Fibroblast of gingiva (primary cell): ENCODE results near the gene HBG2.
A peak's percentile ranks its signal among the peaks of the same experiment; 100 is the strongest.

ENCODE experiments used
- DNase-seq: peaks from one replicate; pipeline ENCODE4 v3.0.0-alpha.2; 2011; ENCODE audit warnings: low read depth

HBG2 gene

DNA sequence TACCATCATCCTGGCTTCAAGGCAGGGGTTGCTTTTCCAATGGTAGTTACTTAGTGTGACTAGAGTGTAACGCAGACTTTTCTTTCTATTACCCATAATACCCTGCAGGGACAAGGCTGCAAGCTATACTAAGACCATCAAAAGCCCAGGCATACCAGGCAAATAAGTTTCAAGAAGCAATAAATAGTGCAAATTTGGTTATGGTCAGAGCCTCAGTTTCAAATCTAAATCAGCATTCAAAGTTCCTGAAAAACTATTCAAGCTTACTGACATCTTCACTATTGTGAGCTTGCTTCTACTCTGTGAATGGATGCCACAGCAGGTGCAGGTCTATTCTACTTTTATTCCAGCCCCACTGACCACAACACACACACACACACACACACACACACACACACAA, 25.2 kb downstream of the HBG2 start:
- DNase-seq: no peak

DNA sequence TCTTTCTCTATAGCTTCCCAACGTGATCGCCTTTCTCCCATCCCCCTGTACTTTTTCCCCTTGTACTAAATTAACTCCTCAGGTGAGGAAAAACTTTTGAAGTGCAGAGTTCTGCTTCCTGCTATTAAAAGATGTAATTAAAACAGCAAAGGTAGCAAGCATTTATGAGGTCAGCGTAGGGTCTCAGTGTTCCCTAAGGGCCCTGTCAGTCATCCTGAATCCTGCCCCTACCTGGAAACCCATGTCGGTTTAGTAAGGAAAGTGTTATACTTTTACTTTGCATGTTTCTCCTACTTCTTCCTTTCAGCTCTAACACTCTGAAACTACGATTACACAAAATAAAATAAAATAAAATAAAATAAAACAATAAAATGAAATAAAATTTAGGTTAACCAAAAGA, 26.5 kb downstream of the HBG2 start:
- DNase-seq: no peak

DNA sequence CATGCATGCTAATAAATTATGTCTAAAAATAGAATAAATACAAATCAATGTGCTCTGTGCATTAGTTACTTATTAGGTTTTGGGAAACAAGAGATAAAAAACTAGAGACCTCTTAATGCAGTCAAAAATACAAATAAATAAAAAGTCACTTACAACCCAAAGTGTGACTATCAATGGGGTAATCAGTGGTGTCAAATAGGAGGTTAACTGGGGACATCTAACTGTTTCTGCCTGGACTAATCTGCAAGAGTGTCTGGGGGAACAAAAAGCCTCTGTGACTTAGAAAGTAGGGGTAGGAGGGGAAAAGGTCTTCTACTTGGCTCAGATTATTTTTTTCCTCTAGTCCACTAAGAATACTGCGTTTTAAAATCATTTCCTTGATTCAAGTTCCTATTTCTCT, 26.9 kb downstream of the HBG2 start:
- no peak for DNase-seq

DNA sequence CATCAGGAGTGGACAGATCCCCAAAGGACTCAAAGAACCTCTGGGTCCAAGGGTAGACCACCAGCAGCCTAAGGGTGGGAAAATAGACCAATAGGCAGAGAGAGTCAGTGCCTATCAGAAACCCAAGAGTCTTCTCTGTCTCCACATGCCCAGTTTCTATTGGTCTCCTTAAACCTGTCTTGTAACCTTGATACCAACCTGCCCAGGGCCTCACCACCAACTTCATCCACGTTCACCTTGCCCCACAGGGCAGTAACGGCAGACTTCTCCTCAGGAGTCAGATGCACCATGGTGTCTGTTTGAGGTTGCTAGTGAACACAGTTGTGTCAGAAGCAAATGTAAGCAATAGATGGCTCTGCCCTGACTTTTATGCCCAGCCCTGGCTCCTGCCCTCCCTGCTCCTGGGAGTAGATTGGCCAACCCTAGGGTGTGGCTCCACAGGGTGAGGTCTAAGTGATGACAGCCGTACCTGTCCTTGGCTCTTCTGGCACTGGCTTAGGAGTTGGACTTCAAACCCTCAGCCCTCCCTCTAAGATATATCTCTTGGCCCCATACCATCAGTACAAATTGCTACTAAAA, 27.8 kb downstream of the HBG2 start, which contains the start of gene HBB:
Gene HBB, minus strand, starts transcription at position 340 of the 579 bp plus-strand sequence. Its CDS starts 50 bp downstream, at position 290.
- DNase-seq: no peak

DNA sequence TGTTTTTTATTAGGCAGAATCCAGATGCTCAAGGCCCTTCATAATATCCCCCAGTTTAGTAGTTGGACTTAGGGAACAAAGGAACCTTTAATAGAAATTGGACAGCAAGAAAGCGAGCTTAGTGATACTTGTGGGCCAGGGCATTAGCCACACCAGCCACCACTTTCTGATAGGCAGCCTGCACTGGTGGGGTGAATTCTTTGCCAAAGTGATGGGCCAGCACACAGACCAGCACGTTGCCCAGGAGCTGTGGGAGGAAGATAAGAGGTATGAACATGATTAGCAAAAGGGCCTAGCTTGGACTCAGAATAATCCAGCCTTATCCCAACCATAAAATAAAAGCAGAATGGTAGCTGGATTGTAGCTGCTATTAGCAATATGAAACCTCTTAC, 29.1 kb downstream of the HBG2 start:
- no peak for DNase-seq

DNA sequence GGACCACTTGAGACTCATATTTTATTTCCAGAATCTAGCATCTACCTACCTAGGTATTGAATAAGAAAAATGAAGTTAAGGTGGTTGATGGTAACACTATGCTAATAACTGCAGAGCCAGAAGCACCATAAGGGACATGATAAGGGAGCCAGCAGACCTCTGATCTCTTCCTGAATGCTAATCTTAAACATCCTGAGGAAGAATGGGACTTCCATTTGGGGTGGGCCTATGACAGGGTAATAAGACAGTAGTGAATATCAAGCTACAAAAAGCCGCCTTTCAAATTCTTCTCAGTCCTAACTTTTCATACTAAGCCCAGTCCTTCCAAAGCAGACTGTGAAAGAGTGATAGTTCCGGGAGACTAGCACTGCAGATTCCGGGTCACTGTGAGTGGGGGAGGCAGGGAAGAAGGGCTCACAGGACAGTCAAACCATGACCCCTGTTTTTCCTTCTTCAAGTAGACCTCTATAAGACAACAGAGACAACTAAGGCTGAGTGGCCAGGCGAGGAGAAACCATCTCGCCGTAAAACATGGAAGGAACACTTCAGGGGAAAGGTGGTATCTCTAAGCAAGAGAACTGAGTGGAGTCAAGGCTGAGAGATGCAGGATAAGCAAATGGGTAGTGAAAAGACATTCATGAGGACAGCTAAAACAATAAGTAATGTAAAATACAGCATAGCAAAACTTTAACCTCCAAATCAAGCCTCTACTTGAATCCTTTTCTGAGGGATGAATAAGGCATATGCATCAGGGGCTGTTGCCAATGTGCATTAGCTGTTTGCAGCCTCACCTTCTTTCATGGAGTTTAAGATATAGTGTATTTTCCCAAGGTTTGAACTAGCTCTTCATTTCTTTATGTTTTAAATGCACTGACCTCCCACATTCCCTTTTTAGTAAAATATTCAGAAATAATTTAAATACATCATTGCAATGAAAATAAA, 29.8 kb downstream of the HBG2 start:
- no peak for DNase-seq

DNA sequence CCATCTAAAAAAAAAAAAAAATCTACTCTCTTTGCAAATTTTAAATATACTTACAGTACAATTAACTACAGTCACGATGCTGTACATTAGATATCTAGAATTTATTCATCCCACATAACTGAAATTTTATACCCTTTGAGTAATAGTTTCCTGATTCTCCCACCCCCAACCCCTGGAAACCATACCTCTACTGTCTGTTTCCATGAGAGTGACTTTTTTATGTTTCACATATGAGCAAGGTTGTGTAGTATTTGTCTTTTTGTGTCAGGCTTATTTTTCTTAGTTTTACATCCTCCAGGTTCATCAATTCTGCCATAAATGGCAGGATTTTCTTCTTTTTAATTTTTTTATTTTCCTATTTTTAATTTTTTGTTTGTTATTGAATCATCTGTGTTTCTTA, 30.9 kb downstream of the HBG2 start:
- DNase-seq: no peak

DNA sequence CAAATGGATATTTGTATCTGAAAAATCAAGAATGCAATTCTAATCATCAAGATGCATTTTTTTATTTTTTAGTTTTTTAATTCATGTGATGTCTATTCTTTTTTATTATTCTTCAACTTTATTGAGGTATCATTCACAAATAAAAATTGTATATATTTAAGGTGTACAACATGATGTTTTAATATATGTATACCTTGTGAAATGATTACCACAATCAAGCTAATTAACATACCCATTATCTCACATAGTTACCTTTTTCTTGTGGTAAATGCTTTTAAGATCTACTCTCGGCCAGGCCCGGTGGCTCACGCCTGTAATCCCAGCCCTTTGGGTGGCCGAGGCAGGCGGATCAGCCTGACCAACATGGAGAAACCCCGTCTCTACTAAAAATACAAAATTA, 31.4 kb downstream of the HBG2 start:
- DNase-seq: no peak

DNA sequence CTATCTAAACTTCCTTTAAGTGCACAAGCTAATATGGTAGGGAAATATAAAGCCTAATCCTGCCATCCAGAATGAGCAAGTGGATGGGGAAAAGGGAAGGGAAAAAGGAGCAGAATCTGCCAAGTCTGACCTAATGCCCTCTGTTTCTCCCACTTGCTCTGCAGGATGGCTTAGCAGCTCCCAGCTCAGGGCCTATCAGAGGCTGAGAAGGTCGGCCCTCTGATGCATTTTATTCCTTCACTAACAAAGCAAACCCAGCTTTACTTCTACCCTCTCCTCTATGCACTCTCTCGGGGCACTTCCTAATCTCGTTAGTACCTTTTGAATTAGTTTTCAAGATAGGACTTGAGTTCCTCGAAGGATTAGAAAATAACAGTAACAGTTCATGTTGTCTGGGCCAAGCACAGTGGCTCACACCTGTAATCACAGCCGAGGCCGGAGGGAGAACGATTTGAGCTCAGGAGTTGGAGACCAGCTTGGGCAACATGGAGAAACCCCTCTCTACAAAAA, 44.1 kb downstream of the HBG2 start:
- no peak for DNase-seq

DNA sequence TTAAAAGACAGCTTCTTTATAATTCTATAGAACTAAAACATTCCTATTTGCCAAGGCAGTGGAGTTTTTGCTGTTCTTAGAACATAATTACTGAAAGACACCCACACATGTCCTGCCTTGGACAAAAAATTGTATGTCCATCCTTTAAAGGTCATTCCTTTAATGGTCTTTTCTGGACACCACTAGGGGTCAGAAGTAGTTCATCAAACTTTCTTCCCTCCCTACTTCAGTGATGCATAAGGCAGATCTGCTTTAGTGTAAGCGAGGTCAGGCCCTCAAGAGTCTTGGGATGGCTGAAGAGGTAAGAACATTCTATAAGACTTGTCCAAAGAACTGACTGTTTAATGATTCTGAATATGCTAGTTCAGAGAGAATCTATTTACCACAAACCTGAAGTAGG, 49.8 kb downstream of the HBG2 start:
- DNase-seq: peak; percentile 68

DNA sequence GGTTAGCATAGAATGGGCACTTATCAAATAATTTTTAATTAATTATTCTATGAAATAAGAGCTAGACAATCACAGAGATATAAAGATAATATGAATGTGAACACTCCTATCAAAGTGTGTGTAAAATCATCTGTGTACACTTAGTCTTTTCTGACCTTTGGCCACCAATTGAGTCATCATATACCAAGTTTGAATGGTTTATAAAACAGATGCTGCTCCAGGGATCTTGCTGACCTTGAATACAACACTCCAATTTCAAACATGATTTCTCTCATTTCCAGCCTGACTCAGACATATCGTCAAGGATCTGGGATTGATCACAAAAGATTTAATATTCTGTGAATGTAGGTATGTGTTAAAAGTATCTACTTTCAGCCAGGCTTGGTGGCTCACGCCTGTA, 51.2 kb downstream of the HBG2 start:
- DNase-seq: no peak
